Right forelimb (tissue), 1 donor: ENCODE data around the gene SYT12.
A peak's percentile ranks its signal among the peaks of the same experiment; 100 is the strongest.
"Not testable (repeated sequence)": the region's sequence is repeated elsewhere in the genome, so short reads cannot be mapped to it uniquely, and the experiment has no call there.

Experiments used
- DNase-seq: peaks from one replicate; pipeline ENCODE4 v3.0.0-alpha.2; 2018

Gene SYT12

GRCh38 chr11:67022961-67023956 is at the start of gene SYT12:
Gene SYT12, plus strand, starts transcription at chr11:67023134. Its CDS starts 7,011 bp downstream, at chr11:67030145.
- no peak for DNase-seq

GRCh38 chr11:66973956-66974580 is 48.9 kb upstream of the SYT12 start:
- DNase-seq, result no peak

- no peak for DNase-seq
Measured at GRCh38 chr11:66974724-66975404, 48.1 kb upstream of the SYT12 start, which contains the start of gene C11orf86. Gene C11orf86, plus strand, starts transcription at chr11:66975304. Its CDS starts 59 bp downstream, at chr11:66975363.

DNA sequence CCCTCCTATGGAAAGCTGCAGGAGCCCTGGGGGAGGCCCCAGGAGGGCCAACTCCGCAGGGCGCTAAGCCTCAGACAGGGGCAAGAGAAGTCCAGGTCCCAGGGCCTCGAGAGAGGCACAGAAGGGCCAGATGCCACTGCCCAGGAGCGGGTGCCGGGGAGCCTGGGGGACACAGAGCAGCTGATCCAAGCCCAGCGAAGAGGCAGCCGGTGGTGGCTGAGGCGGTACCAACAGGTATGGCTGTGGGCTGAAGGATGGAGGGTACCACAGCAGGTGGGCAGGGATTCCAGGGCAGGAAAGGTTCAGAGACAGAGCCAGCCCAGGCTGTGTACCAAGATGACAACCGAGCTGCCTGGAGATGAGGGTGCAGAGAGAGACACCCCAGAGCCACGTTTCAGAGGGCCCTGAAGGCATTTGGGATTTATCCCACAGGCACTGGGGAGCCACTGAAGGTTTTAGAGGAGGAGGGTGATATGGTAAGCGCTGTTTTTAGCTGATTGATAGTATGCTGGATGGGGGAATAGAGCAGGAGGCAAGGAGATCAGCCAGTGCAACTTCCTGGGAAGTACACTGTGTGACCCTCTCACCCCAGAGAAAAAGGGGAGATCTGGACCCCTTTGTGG is 47.4 kb upstream of the SYT12 start:
- no peak for DNase-seq

GRCh38 chr11:66976028-66976467 is 46.9 kb upstream of the SYT12 start:
- no peak for DNase-seq

DNA sequence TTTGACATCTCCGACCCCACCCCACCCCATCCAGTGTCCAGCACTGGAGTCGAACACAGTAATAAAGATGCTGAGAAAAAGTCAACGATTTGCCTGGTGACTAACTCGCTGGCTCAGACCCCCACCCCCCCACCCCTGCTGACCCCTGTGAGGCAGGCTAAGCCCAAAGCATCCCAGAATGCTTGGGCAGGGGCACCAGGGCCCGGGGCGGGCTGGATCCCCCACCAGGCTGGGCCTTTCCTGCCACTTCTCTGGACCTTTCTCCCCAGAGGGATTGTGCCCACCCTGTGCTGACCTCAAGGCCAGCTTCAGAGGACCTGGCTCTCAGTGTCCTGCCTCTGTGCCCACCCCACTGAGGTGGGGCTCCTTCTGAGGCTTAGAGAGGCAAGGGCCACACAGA is 46.0 kb upstream of the SYT12 start:
- no peak for DNase-seq

- no peak for DNase-seq
Measured at GRCh38 chr11:66978229-66978628, 44.7 kb upstream of the SYT12 start.

- DNase-seq, result no peak
Measured at GRCh38 chr11:66978717-66979116, 44.2 kb upstream of the SYT12 start.

DNA sequence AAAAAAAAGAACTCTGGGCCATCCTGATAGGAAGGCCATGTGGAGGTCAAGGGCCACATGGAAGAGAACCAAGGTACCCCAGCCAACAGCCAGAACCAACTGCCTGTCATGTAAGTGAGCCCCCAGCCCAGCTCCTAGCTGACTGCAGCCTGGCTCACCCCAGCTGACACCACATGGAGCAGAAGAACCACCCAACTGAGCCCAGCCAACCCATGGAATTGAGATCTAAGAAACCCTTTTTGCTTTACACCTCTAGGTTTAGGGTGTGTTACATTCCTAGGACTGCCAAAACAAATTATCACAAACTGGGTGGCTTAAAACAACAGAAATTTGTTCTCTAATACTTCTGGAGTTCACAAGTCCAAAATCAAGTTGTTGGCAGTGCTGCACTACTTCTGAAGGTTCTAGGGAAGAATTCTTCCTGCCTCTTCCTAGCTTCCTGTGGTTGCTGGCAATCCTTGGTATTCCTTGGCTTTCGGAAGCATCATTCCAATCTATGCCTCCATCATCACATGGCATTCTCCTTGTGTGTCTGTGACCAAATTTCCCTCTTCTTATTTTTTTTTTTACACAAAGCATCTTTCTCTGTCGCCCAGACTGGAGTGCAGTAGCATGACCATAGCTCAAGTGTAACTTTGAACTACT is 43.5 kb upstream of the SYT12 start:
- no peak for DNase-seq

GRCh38 chr11:66981976-66982578 is 40.9 kb upstream of the SYT12 start:
- peak; percentile 83 for DNase-seq

DNA sequence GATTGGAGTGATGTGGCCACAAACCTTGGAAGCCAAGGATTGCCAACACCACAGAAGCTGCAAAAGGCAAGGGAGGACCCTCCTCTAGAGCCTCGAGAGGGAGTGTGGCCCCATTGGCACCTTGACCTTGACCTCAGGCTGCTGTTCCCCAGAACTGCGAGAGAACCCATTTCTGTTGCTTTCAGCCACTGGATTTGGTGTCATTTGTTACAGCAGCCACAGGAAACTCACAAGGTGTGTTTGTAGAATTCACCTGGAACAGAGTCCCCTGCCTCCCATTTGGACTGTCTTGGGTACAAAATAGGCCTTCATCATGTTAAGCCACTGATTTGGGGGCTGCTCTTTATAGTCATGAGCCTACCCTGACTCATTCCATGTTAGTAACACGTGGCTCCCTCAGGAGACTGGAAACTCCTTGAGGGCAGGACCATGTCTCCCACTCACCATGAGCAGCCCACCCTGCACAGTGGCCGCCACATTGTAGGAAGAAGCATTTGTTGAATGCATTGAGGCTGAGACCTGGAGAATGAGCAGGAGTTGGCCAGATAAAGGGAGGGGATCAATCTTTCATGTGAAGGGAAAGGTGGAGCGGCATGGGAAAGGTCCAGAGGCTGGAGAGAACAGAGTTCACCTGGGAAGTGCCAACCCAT is 39.5 kb upstream of the SYT12 start:
- no peak for DNase-seq

- no peak for DNase-seq
Measured at GRCh38 chr11:66985508-66986177, 37.3 kb upstream of the SYT12 start.

GRCh38 chr11:66986178-66986545 is 36.8 kb upstream of the SYT12 start:
- DNase-seq, result no peak

- no peak for DNase-seq
Measured at GRCh38 chr11:66987158-66987620, 35.7 kb upstream of the SYT12 start.

DNA sequence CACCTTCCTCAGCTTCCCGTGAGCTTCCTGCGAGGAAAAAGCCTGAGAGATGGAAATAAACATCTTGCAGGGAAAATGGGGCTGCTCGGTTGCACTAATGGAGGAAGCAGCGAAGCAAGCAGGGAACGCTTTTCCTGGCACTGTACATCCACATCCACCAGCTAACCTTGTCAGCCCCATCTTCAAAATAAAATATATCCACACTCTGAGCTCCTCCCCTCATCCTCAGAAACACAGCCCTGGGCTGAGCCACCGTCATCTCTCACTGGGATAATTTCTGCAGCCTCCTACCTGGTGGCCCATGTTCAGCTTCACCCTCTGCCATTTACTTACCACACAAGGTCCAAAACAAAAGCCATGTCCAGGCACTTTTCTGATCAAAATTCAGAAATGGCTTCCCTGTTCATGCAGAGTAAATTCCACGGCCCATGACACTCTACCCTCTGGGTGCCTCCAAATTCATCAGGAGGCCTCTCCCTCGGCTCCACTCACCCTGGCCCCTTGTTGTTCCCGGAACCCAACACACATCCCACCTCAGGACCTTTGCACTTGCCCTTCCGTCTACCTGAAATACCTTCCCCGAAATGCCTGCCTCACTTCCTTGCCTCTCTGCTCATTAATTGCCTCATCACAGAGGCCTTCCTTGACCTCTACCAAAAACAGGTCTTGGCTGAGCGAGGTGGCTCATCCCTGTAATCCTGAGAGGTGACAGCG is 34.9 kb upstream of the SYT12 start:
- DNase-seq, result no peak

GRCh38 chr11:66988741-66989140 is 34.2 kb upstream of the SYT12 start:
- not testable (repeated sequence) for DNase-seq

- not testable (repeated sequence) for DNase-seq
Measured at GRCh38 chr11:66989360-66989759, 33.6 kb upstream of the SYT12 start.

DNA sequence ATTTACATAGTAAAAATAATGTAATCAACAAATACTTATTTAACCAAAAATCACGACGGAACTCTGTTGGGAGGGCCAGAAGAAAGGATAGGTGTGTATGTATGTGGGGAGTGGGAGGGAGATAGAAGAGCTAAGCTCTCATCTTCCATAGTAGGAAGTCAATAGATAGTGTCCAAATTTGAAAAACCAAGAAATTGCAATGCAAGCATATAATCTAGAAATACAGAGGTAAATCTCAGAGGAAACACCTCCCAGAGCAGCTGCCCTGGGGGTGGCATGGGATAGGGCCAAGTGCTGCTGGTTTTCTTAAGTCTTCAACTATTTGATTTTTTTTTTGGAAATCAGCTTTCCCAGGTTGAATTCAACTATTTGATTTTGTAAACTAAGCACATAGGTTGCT is 30.9 kb upstream of the SYT12 start:
- DNase-seq, result no peak

- no peak for DNase-seq
Measured at GRCh38 chr11:66996609-66997273, 26.2 kb upstream of the SYT12 start.
